ENCODE measurements around the gene SACM1L.

DNA sequence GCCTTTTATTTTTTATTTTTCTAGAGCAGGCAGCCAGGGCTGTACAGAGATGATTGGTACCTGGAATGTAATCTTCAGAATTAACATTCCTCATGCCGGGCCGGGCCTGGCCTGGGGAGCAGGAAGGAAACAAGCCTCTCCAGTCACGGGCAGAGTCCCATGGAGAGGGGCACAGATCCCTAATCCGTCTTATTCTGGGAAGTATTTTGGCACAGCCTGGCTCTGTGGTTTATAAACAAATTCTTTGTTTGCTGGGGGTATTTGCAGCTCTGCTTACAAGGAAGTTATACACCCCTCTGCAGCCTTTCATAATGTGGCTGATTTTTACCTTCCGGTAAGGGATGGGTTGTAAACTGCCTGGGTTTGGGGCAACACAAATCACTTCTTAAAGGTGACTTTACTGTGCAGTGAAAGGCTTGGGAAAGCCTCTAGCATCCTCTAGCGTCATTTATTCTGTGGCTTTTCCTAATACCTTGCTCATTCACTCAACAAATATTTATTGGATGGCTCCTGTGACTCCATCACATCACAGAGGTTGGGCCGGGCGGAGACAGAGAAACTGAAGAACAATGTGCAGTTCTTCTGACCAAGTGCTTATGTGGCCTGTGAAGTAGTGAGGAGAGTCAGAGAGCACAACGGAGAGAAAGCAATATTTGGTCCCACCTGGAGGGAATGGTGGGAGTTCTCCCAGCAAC is 104.4 kb downstream of the SACM1L start:
- TF ChIP-seq, protein P1, sequence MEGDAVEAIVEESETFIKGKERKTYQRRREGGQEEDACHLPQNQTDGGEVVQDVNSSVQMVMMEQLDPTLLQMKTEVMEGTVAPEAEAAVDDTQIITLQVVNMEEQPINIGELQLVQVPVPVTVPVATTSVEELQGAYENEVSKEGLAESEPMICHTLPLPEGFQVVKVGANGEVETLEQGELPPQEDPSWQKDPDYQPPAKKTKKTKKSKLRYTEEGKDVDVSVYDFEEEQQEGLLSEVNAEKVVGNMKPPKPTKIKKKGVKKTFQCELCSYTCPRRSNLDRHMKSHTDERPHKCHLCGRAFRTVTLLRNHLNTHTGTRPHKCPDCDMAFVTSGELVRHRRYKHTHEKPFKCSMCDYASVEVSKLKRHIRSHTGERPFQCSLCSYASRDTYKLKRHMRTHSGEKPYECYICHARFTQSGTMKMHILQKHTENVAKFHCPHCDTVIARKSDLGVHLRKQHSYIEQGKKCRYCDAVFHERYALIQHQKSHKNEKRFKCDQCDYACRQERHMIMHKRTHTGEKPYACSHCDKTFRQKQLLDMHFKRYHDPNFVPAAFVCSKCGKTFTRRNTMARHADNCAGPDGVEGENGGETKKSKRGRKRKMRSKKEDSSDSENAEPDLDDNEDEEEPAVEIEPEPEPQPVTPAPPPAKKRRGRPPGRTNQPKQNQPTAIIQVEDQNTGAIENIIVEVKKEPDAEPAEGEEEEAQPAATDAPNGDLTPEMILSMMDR (IDR thresholded peaks at IDR 0.05; ENCODE audit: borderline replicate concordance, extremely low read depth, low read length, poor library complexity, severe bottlenecking), result no peak
- no peak for TF ChIP-seq EZH2 (IDR thresholded peaks at IDR 0.05; ENCODE audit: borderline replicate concordance, low read depth, low read length, severe bottlenecking)
